Breast epithelium (tissue), 4 donors: ENCODE results near the gene ITGB5. TPM values are rescaled to one million over a fixed set of nuclear protein-coding genes. Genes with fewer than 3 reads are reported as not detected.
A peak's percentile ranks its signal among the peaks of the same experiment; 100 is the strongest.

ENCODE experiments used
- DNase-seq, 2 donors: peaks; one replicate each; pipeline ENCODE4 v3.0.0-alpha.2; 2019; ENCODE audit warnings: low spot score in 2 of 2
- H3K27ac ChIP-seq, 2 donors: fragments of 200-600 bp; sonication (generic) in 1 of 2; one replicate each; pipeline ENCODE4 v1.5.1; 2016 to 2019; ENCODE audit warnings: mild to moderate bottlenecking in 1 of 2
- H3K27me3 ChIP-seq, 2 donors: fragments of 200-600 bp; sonication (generic) in 1 of 2; one replicate each; pipeline versions ENCODE4 v1.5.1 to v1.6.0; 2017 to 2019; ENCODE audit warnings: control low read depth in 1 of 2, mild to moderate bottlenecking in 1 of 2
- H3K36me3 ChIP-seq: fragments of 200-600 bp; one replicate; pipeline ENCODE4 v1.5.1; 2019
- H3K4me1 ChIP-seq, 2 donors: fragments of 200-600 bp; sonication (generic); one replicate each; pipeline ENCODE4 v1.5.1; 2016 to 2019; ENCODE audit warnings: control low read depth in 1 of 2
- H3K4me3 ChIP-seq, 3 donors: fragments of 200-600 bp; sonication (generic); 1 replicate in 2 of 3; 2 replicates in 1 of 3; pipeline ENCODE4 v1.5.1; 2016 to 2019; ENCODE audit warnings: mild to moderate bottlenecking in 3 of 3, moderate library complexity in 2 of 3
- H3K9me3 ChIP-seq, 2 donors: fragments of 200-600 bp; sonication (generic) in 1 of 2; one replicate each; pipeline ENCODE4 v1.5.1; 2016 to 2019; ENCODE audit warnings: control low read depth in 1 of 2
- CTCF ChIP-seq, 3 donors: fragments of 450-650 bp; IDR thresholded peaks; one replicate each; pipeline ENCODE4 v1.5.1; 2016 to 2017; ENCODE audit warnings: antibody characterized with exemption in 3 of 3, mild to moderate bottlenecking in 3 of 3, moderate library complexity in 3 of 3
- POLR2A ChIP-seq: fragments of 450-650 bp; IDR thresholded peaks from one replicate; pipeline ENCODE4 v1.6.1; 2016; ENCODE audit warnings: antibody characterized with exemption, mild to moderate bottlenecking, moderate library complexity
- POLR2AphosphoS5 ChIP-seq, 3 donors: sonication (generic); formaldehyde crosslinking; IDR thresholded peaks; one replicate each; pipeline ENCODE4 v1.6.1; 2017; ENCODE audit warnings: antibody characterized with exemption in 3 of 3
- intact Hi-C: fragments of 100-400 bp; cut with DNase I; formaldehyde crosslinking; loops from one replicate; pipeline ENCODE4 v1.15.1; 2023; ENCODE audit warnings: low total_unique reads
- total RNA-seq, 3 donors: library from RNA; depleted of rRNA; stranded (reverse); fragments of >200 nt; gene quantifications; one replicate each; pipeline ENCODE4 v1.1.0, GENCODE V29; 2016

ITGB5 gene
- total RNA-seq, 3 donors from 2014 or later: 80.1 to 286 (median 181) TPM

DNA sequence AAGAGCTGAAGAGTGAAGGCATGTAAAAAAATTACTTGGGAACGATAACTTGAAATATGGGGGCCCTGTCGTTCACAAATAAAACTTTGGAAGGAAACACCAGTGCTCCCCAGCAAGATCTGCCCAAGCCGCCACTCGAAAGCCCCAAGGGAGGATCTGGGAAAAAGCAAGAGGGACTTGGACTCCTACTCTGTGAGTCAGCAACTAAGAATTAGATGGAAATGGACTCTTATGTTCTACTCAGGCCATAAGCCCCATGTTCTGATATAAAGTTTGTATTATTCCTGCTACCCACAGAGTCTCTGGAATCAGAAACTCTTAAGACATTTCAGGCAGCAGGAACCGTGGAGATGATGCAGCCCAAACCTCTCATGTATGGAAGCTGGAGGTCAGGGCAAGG lies 75.7 kb downstream of the ITGB5 start:
- no peak for TF ChIP-seq POLR2AphosphoS5 (IDR thresholded peaks at IDR 0.05)
- TF ChIP-seq CTCF (IDR thresholded peaks at IDR 0.05): no peak
- no peak for TF ChIP-seq POLR2A
- H3K27me3 ChIP-seq: no peaks in the 10 kb centered on the region
- intact Hi-C loops: no loop called here
- DNase-seq: no peak
- no peaks in the 10 kb centered on the region for H3K36me3 ChIP-seq
- no peak overlapping the region for H3K4me3 ChIP-seq
- peaks cover 9 to 14% of the 10 kb centered on the region in 2 donors for H3K4me1 ChIP-seq
- no peaks in the 10 kb centered on the region for H3K9me3 ChIP-seq
- H3K27ac ChIP-seq: peak overlapping the region; percentile 16 to 74

- Histone ChIP-seq H3K4me3 (no peak overlapping the region), H3K9me3 (no peaks in the 10 kb centered on the region), H3K4me1 (peaks cover 9 to 14% of the 10 kb centered on the region in 2 donors), H3K27me3 (no peaks in the 10 kb centered on the region), H3K27ac (peak overlapping the region; percentile 17 to 74), H3K36me3 (no peaks in the 10 kb centered on the region)
- intact Hi-C loops: no loop called here
- DNase-seq: no peak
- TF ChIP-seq POLR2AphosphoS5 (IDR thresholded peaks at IDR 0.05): no peak
- TF ChIP-seq CTCF (IDR thresholded peaks at IDR 0.05): no peak
- no peak for TF ChIP-seq POLR2A
These were observed 76.2 kb downstream of the ITGB5 start for GRCh38 chr3:124810970-124811369.

GRCh38 chr3:124809039-124809438 lies 78.1 kb downstream of the ITGB5 start:
- Histone ChIP-seq H3K4me1 (peaks cover 9 to 14% of the 10 kb centered on the region in 2 donors), H3K9me3 (no peaks in the 10 kb centered on the region), H3K36me3 (no peaks in the 10 kb centered on the region), H3K27me3 (no peaks in the 10 kb centered on the region), H3K27ac (peak overlapping the region; percentile 81 to 83), H3K4me3 (no peak overlapping the region)
- intact Hi-C loops: no loop called here
- DNase-seq: no peak
- TF ChIP-seq POLR2A (no peak), POLR2AphosphoS5 (IDR thresholded peaks at IDR 0.05) (no peak), CTCF (IDR thresholded peaks at IDR 0.05) (no peak)

DNA sequence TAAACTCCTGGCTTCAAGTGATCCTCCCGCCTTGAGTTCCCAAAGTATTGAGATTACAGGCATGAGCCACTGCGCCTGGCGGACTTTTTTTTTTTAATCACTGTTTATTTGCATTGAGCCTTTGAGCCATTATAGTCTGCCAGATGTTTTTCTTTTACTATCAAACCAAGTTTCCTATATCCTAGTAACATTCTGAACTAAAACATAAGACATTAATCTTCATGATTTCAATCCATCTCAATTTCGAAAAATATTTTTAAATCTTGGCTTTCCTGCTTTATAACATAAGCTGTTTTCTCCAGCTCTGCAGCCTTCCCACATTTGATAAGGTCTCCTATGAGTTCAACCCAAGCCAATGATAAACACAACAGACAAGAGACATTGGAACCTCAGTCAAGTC lies 81.5 kb downstream of the ITGB5 start:
- Histone ChIP-seq H3K4me1 (peaks cover 0 to 5% of the 10 kb centered on the region in 2 donors), H3K27me3 (no peaks in the 10 kb centered on the region), H3K9me3 (no peaks in the 10 kb centered on the region), H3K27ac (no peak overlapping the region), H3K36me3 (no peaks in the 10 kb centered on the region), H3K4me3 (no peak overlapping the region)
- no peak for DNase-seq
- intact Hi-C loops: no loop called here
- no peak for TF ChIP-seq CTCF (IDR thresholded peaks at IDR 0.05)
- no peak for TF ChIP-seq POLR2A
- no peak for TF ChIP-seq POLR2AphosphoS5 (IDR thresholded peaks at IDR 0.05)

GRCh38 chr3:124804875-124805274 lies 82.3 kb downstream of the ITGB5 start:
- no peaks in the 10 kb centered on the region for H3K9me3 ChIP-seq
- H3K27me3 ChIP-seq: no peaks in the 10 kb centered on the region
- intact Hi-C loops: no loop called here
- no peak overlapping the region for H3K4me3 ChIP-seq
- no peak for TF ChIP-seq CTCF (IDR thresholded peaks at IDR 0.05)
- no peak for TF ChIP-seq POLR2AphosphoS5 (IDR thresholded peaks at IDR 0.05)
- no peak for TF ChIP-seq POLR2A
- no peak for DNase-seq
- H3K4me1 ChIP-seq: peaks cover 0 to 5% of the 10 kb centered on the region in 2 donors
- H3K36me3 ChIP-seq: no peaks in the 10 kb centered on the region
- no peak overlapping the region for H3K27ac ChIP-seq
